K562 (cell line): ENCODE measurements around the gene VPS4B. TPM values are rescaled to one million over a fixed set of nuclear protein-coding genes. Genes with fewer than 3 reads are reported as not detected.

Experiments
- ARID2 ChIP-seq: fragments of 450-650 bp; IDR thresholded peaks from 2 replicates; pipeline ENCODE4 v1.6.1; 2017; ENCODE audit warnings: antibody characterized with exemption, mild to moderate bottlenecking
- ARID3A ChIP-seq: IDR thresholded peaks from 2 replicates; pipeline ENCODE4 v1.6.1; 2012; ENCODE audit warnings: low read depth, low read length, improper control_type of control experiment, borderline replicate concordance
- BCLAF1 ChIP-seq, 2 experiments: fragments of 450-650 bp in 1 of 2; IDR thresholded peaks; 2 replicates each; pipeline ENCODE4 v1.6.1; 2011 to 2017; ENCODE audit warnings: low read depth in 2 of 2, antibody characterized with exemption in 1 of 2, borderline replicate concordance in 1 of 2, low read length in 1 of 2, mild to moderate bottlenecking in 1 of 2, mixed read lengths in 1 of 2; ENCODE audit not compliant: control insufficient read depth in 1 of 2
- BRCA1 ChIP-seq, 2 experiments: fragments of 450-650 bp in 1 of 2; sonication (generic) in 1 of 2; formaldehyde crosslinking in 1 of 2; IDR thresholded peaks; 2 replicates each; pipeline versions ENCODE4 v1.5.0 to v1.6.1; 2017 to 2020; ENCODE audit warnings: mild to moderate bottlenecking in 1 of 2, missing genetic modification reagents in 1 of 2
- CC2D1A ChIP-seq: fragments of 450-650 bp; IDR thresholded peaks from 2 replicates; pipeline ENCODE4 v1.6.1; 2017; ENCODE audit warnings: mild to moderate bottlenecking
- CHD2 ChIP-seq: IDR thresholded peaks from 2 replicates; pipeline ENCODE4 v1.6.1; 2011; ENCODE audit warnings: low read depth, low read length
- ELF1 ChIP-seq: fragments of 200-800 bp; sonication (Bioruptor generic); IDR thresholded peaks from 2 replicates; pipeline ENCODE4 v1.6.1; 2016; ENCODE audit warnings: missing genetic modification characterization, missing compliant biosample characterization
- GMEB1 ChIP-seq: fragments of 250-450 bp; sonication (Bioruptor Pico); IDR thresholded peaks from 2 replicates; pipeline ENCODE4 v1.4.0; 2020; ENCODE audit warnings: mild to moderate bottlenecking
- GTF2F1 ChIP-seq: IDR thresholded peaks from 2 replicates; pipeline ENCODE4 v1.6.1; 2011; ENCODE audit warnings: low read depth, low read length, improper control_type of control experiment
- JUND ChIP-seq, 2 experiments: IDR thresholded peaks; 2 replicates in 1 of 2; 3 replicates in 1 of 2; pipeline ENCODE4 v1.6.1; 2011; ENCODE audit warnings: borderline replicate concordance in 2 of 2, low read depth in 2 of 2, low read length in 2 of 2, improper control_type of control experiment in 1 of 2, missing biosample characterization in 1 of 2, missing genetic modification characterization in 1 of 2, missing genetic modification reagents in 1 of 2
- MEIS2 ChIP-seq: fragments of 450-650 bp; IDR thresholded peaks from 2 replicates; pipeline ENCODE4 v1.6.1; 2014; ENCODE audit warnings: mild to moderate bottlenecking; ENCODE audit not compliant: partially characterized antibody
- NELFE ChIP-seq: IDR thresholded peaks from 2 replicates; pipeline ENCODE4 v1.6.1; 2011; ENCODE audit warnings: mild to moderate bottlenecking; ENCODE audit not compliant: insufficient read depth, insufficient read length
- NFE2 ChIP-seq: IDR thresholded peaks from 2 replicates; pipeline ENCODE4 v1.6.1; 2014; ENCODE audit warnings: antibody characterized with exemption, low read depth
- NFIC ChIP-seq: fragments of 450-650 bp; IDR thresholded peaks from 2 replicates; pipeline ENCODE4 v1.6.1; 2017; ENCODE audit warnings: mild to moderate bottlenecking, inconsistent platforms
- PKNOX1 ChIP-seq: fragments of 450-650 bp; IDR thresholded peaks from 2 replicates; pipeline ENCODE4 v1.6.1; 2016
- SAFB2 ChIP-seq: fragments of 200-400 bp; formaldehyde crosslinking; IDR thresholded peaks from 2 replicates; pipeline ENCODE4 v1.6.1; 2018; ENCODE audit warnings: borderline replicate concordance, low read length, low read depth, moderate library complexity; ENCODE audit not compliant: severe bottlenecking
- SNRNP70 ChIP-seq: fragments of 200-400 bp; formaldehyde crosslinking; optimal IDR thresholded peaks from 2 replicates; pipeline ENCODE3; 2017; ENCODE audit warnings: low read depth, low read length
- ZNF24 ChIP-seq: fragments of 450-650 bp; IDR thresholded peaks from 2 replicates; pipeline ENCODE4 v1.6.1; 2016
- ZNF512 ChIP-seq: IDR thresholded peaks from 2 replicates; pipeline ENCODE4 v1.6.1; 2016; ENCODE audit warnings: missing genetic modification characterization, missing compliant biosample characterization
- polyA plus RNA-seq, 8 experiments: library from polyadenylated mRNA; depleted of rRNA in 4 of 8; stranded (reverse) in 5 of 8; unstranded in 3 of 8; fragments of >200 nt; fragmentation: Nextera tagmentation in 2 of 8; fragmentation: Illumina TruSeq in 1 of 8; extraction: Ambion mirVana in 2 of 8; extraction: Trizol in 1 of 8; gene quantifications; 2 replicates each; pipeline versions ENCODE4 v1.2.1 to v1.2.3, GENCODE V29; 2011 to 2014; ENCODE audit warnings: inconsistent platforms in 1 of 8, missing spikeins in 1 of 8
- total RNA-seq, 7 experiments: library from RNA; depleted of rRNA in 6 of 7; stranded (reverse); fragments of >200 nt in 6 of 7; fragmentation: Illumina TruSeq in 2 of 7; extraction: Trizol in 2 of 7; gene quantifications; 2 replicates each; pipeline versions ENCODE4 v1.2.1 to v1.2.3, GENCODE V29; 2011 to 2021; ENCODE audit warnings: low replicate concordance in 1 of 7

The VPS4B gene
- total and polyA plus RNA-seq, 9 of the 15 experiments (the other 6 are each of a cell fraction or from before 2014, with no cell fraction given), result 7.3 to 16.4 (median 10.4) TPM

- TF ChIP-seq SAFB2 (no peak), NFE2 (peak; percentile 39), ELF1 (tag) (no peak), NELFE (no peak), CC2D1A (no peak), PKNOX1 (peak; percentile 71; the same call in 1 of the 2 replicates), ARID3A (0 out of 2 replicates have a peak, but pooled peaks have one; percentile 20), ZNF24 (peak; percentile 25; the same call in 1 of the 2 replicates), NFIC (no peak), SNRNP70 (no peak), BRCA1 (IDR thresholded peaks at IDR 0.05) (no peak), BRCA1 (CRISPR knock-in tag; IDR thresholded peaks at IDR 0.05) (no peak), JUND (IDR thresholded peaks at IDR 0.05; ENCODE audit: borderline replicate concordance, low read depth, low read length) (no peak), JUND (tag; IDR thresholded peaks at IDR 0.05; ENCODE audit: borderline replicate concordance, low read depth, low read length) (no peak), ARID2 (no peak), CHD2 (no peak), BCLAF1 (IDR thresholded peaks at IDR 0.05; ENCODE audit: borderline replicate concordance in 1 of 2, control insufficient read depth in 1 of 2, low read depth in 2 of 2, low read length in 1 of 2) (no peak), GMEB1 (CRISPR knock-in tag) (no peak), MEIS2 (peak; percentile 69), GTF2F1 (no peak), ZNF512 (tag) (no peak)
These were observed 5.3 kb upstream of the VPS4B start (continued) for GRCh38 chr18:63427558-63427957.
